Adrenal gland (tissue), 5 donors: ENCODE results near the gene WDR6.
"Not testable (repeated sequence)": the region's sequence is repeated elsewhere in the genome, so short reads cannot be mapped to it uniquely, and the experiment has no call there.

ENCODE experiments used
- POLR2A ChIP-seq, 2 donors: fragments of 450-650 bp; IDR thresholded peaks; one replicate each; pipeline ENCODE4 v1.6.1; 2017; ENCODE audit warnings: antibody characterized with exemption in 2 of 2, mild to moderate bottlenecking in 2 of 2, moderate library complexity in 1 of 2
- TF ChIP-seq, protein P1 (sequence below), 6 experiments: fragments of 450-650 bp in 4 of 6; fragments of 200-600 bp in 2 of 6; sonication (generic) in 1 of 6; IDR thresholded peaks; 1 replicate in 5 of 6; 2 replicates in 1 of 6; pipeline versions ENCODE4 v1.5.1 to v1.8.0; 2016 to 2021; ENCODE audit warnings: antibody characterized with exemption in 6 of 6, mild to moderate bottlenecking in 2 of 6, moderate library complexity in 1 of 6
- donor health status: DM: no; HTN: no; CAD: no.

DNA sequence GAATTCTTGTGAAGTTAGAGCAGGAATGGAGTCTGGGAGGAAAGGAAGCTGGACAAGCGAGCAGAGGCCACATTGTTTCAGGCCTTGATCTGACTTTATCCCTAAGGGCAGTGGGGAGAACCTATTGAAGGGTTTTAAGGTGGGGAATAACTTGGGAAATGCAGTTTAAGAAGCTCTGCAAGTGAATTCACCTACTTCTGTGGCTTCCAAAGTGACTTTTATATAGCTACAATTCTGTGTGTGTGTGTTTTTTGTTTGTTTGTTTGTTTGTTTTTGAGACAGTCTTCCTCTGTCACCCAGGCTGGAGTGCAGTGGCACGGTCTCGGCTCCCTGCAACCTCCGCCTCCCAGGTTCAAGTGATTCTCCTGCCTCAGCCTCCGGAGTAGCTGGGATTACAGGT lies 1.4 kb downstream of the WDR6 start:
- TF ChIP-seq, protein P1, sequence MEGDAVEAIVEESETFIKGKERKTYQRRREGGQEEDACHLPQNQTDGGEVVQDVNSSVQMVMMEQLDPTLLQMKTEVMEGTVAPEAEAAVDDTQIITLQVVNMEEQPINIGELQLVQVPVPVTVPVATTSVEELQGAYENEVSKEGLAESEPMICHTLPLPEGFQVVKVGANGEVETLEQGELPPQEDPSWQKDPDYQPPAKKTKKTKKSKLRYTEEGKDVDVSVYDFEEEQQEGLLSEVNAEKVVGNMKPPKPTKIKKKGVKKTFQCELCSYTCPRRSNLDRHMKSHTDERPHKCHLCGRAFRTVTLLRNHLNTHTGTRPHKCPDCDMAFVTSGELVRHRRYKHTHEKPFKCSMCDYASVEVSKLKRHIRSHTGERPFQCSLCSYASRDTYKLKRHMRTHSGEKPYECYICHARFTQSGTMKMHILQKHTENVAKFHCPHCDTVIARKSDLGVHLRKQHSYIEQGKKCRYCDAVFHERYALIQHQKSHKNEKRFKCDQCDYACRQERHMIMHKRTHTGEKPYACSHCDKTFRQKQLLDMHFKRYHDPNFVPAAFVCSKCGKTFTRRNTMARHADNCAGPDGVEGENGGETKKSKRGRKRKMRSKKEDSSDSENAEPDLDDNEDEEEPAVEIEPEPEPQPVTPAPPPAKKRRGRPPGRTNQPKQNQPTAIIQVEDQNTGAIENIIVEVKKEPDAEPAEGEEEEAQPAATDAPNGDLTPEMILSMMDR (IDR thresholded peaks at IDR 0.05) = not testable (repeated sequence)
- not testable (repeated sequence) for TF ChIP-seq POLR2A (IDR thresholded peaks at IDR 0.05)
